Omental fat pad (tissue), 4 donors: ENCODE measurements around the gene SCP2. TPM values are rescaled to one million over a fixed set of nuclear protein-coding genes. Genes with fewer than 3 reads are reported as not detected.
A peak's percentile ranks its signal among the peaks of the same experiment; 100 is the strongest.

Source experiments
- ATAC-seq: fragments of 150-250 bp; one replicate; pipeline ENCODE4 v1.9.1; 2016; ENCODE audit warnings: mild to moderate bottlenecking, moderate library complexity; ENCODE audit not compliant: low FRiP score
- DNase-seq: peaks from one replicate; pipeline ENCODE4 v3.0.0-alpha.2; 2019; ENCODE audit warnings: low spot score
- CTCF ChIP-seq, 3 donors: fragments of 450-650 bp; IDR thresholded peaks; one replicate each; pipeline ENCODE4 v1.5.1; 2016 to 2017; ENCODE audit warnings: antibody characterized with exemption in 3 of 3, mild to moderate bottlenecking in 3 of 3, moderate library complexity in 2 of 3
- total RNA-seq, 4 donors: library from RNA; depleted of rRNA; stranded (reverse); fragments of >200 nt; gene quantifications; one replicate each; pipeline ENCODE4 v1.1.0, GENCODE V29; 2016

SCP2 gene
- total RNA-seq, 4 donors from 2014 or later: 92.7 to 174 (median 126) TPM

GRCh38 chr1:53083636-53084588, 156.8 kb downstream of the SCP2 start:
- TF ChIP-seq CTCF (IDR thresholded peaks at IDR 0.05): no peak
- ATAC-seq (no peak), DNase-seq (no peak)

- DNase-seq (no peak), ATAC-seq (peak; percentile 17)
- TF ChIP-seq CTCF (IDR thresholded peaks at IDR 0.05): no peak
These were observed 157.5 kb downstream of the SCP2 start for GRCh38 chr1:53084589-53084971.

- TF ChIP-seq CTCF (IDR thresholded peaks at IDR 0.05): no peak
- no peak for DNase-seq
- no peak for ATAC-seq
These were observed 158.3 kb downstream of the SCP2 start for GRCh38 chr1:53085405-53085804.

GRCh38 chr1:53086491-53087070, 159.5 kb downstream of the SCP2 start:
- no peak for ATAC-seq
- TF ChIP-seq CTCF (IDR thresholded peaks at IDR 0.05): no peak
- DNase-seq: no peak

GRCh38 chr1:53087332-53088285, 160.5 kb downstream of the SCP2 start:
- ATAC-seq (no peak), DNase-seq (no peak)
- TF ChIP-seq CTCF (IDR thresholded peaks at IDR 0.05): no peak

GRCh38 chr1:53088616-53089300, 161.7 kb downstream of the SCP2 start:
- TF ChIP-seq CTCF (IDR thresholded peaks at IDR 0.05): no peak
- ATAC-seq (no peak), DNase-seq (no peak)
